Cardiac muscle cell (in vitro differentiated cells and primary cell): ENCODE measurements around the gene UBE2G1. TPM values are rescaled to one million over a fixed set of nuclear protein-coding genes. Genes with fewer than 3 reads are reported as not detected.

Experiments
- DNase-seq, 2 donors: peaks; one replicate each; pipeline versions ENCODE4 v3.0.0 to v3.0.0-alpha.2; 2010 to 2017; ENCODE audit warnings: low read depth in 1 of 2, low spot score in 1 of 2
- H3K27ac ChIP-seq: fragments of 200-600 bp; sonication (generic); 2 replicates; pipeline ENCODE4 v1.5.1; 2016
- H3K27me3 ChIP-seq: fragments of 200-600 bp; sonication (generic); 2 replicates; pipeline ENCODE4 v1.6.0; 2016; ENCODE audit warnings: control low read depth
- H3K36me3 ChIP-seq: fragments of 200-600 bp; sonication (generic); 2 replicates; pipeline ENCODE4 v1.5.1; 2016; ENCODE audit warnings: control low read depth
- H3K4me1 ChIP-seq: fragments of 200-600 bp; sonication (generic); 2 replicates; pipeline ENCODE4 v1.8.1; 2017; ENCODE audit warnings: low read depth, mild to moderate bottlenecking, mixed run types
- H3K4me3 ChIP-seq: fragments of 200-600 bp; sonication (generic); 2 replicates; pipeline ENCODE4 v1.5.1; 2016; ENCODE audit warnings: mild to moderate bottlenecking
- H3K9me3 ChIP-seq: fragments of 200-600 bp; sonication (generic); 2 replicates; pipeline ENCODE4 v1.5.1; 2017; ENCODE audit warnings: low read depth, mild to moderate bottlenecking, control low read depth
- polyA plus RNA-seq: library from polyadenylated mRNA; unstranded; fragments of >200 nt; fragmentation: Nextera tagmentation; extraction: Ambion mirVana; gene quantifications from 2 replicates; pipeline ENCODE4 v1.2.1, GENCODE V29; 2016
- total RNA-seq: library from RNA; depleted of rRNA; stranded (reverse); fragments of >200 nt; gene quantifications from 2 replicates; pipeline ENCODE4 v1.2.3, GENCODE V29; 2016
- TF ChIP-seq, protein P1 (sequence below): IDR thresholded peaks from 2 replicates; pipeline ENCODE4 v1.5.1; 2012; ENCODE audit warnings: low read depth, mild to moderate bottlenecking, low read length

Gene UBE2G1
- total and polyA plus RNA-seq, 2 experiments from 2014 or later = 99.0 to 107 TPM

DNA sequence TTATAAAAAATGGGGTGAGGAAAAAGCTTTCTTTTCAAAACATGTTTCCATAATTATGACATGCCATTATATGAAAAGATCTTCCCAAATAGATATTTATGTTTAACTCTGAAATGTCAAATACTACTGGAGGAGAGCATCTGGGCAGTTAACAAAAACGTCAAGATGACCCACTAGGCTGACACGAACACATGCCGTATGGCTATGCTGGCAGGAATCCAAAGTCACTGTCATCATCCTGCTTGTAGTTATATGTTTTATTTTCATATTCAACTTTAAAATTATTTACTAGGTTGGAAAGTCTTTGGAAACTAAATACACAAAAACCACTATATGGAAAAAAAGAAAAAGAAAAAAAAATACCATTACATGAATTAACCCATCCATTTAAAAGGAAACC is 130.0 kb downstream of the UBE2G1 start:
- H3K9me3 ChIP-seq = no peaks in the 10 kb centered on the region
- no peaks in the 10 kb centered on the region for H3K4me1 ChIP-seq
- H3K36me3 ChIP-seq = peaks cover 32% of the 10 kb centered on the region
- H3K4me3 ChIP-seq = no peak overlapping the region
- no peaks in the 10 kb centered on the region for H3K27me3 ChIP-seq
- TF ChIP-seq, protein P1, sequence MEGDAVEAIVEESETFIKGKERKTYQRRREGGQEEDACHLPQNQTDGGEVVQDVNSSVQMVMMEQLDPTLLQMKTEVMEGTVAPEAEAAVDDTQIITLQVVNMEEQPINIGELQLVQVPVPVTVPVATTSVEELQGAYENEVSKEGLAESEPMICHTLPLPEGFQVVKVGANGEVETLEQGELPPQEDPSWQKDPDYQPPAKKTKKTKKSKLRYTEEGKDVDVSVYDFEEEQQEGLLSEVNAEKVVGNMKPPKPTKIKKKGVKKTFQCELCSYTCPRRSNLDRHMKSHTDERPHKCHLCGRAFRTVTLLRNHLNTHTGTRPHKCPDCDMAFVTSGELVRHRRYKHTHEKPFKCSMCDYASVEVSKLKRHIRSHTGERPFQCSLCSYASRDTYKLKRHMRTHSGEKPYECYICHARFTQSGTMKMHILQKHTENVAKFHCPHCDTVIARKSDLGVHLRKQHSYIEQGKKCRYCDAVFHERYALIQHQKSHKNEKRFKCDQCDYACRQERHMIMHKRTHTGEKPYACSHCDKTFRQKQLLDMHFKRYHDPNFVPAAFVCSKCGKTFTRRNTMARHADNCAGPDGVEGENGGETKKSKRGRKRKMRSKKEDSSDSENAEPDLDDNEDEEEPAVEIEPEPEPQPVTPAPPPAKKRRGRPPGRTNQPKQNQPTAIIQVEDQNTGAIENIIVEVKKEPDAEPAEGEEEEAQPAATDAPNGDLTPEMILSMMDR = no peak
- peak overlapping the region; percentile 31 for H3K27ac ChIP-seq
- peak in 1 of 2 donors; percentile 32 for DNase-seq

- Histone ChIP-seq H3K27ac (peak overlapping the region; percentile 31), H3K36me3 (peaks cover 29% of the 10 kb centered on the region), H3K4me1 (peaks cover 5% of the 10 kb centered on the region), H3K4me3 (no peak overlapping the region), H3K27me3 (no peaks in the 10 kb centered on the region), H3K9me3 (no peaks in the 10 kb centered on the region)
- DNase-seq = peak in 1 of 2 donors; percentile 52
- TF ChIP-seq, protein P1 = no peak
Measured at GRCh38 chr17:4235372-4236279, 130.8 kb downstream of the UBE2G1 start.

DNA sequence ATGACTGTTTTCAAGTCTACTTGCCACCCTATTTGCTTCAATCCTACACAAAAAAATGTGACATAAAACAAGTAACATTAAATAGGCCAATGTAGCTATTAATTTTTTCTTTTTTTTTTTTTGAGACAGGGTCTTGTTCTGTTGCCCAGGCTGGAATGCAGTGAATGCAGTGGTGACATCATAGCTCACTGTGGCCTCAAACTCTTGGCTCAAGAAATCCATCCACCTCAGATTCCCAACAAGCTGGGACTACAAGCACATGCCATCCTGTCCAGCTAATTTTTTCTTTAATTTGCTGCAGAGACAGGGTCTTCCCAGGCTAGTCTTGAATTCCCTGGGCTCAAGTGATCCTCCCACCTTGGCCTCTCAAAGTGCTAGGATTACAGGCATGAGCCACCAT is 132.1 kb downstream of the UBE2G1 start:
- Histone ChIP-seq H3K4me3 (no peak overlapping the region), H3K27me3 (no peaks in the 10 kb centered on the region), H3K27ac (peak overlapping the region; percentile 28), H3K4me1 (peaks cover 15% of the 10 kb centered on the region), H3K36me3 (peaks cover 29% of the 10 kb centered on the region), H3K9me3 (no peaks in the 10 kb centered on the region)
- TF ChIP-seq, protein P1 = no peak
- DNase-seq = peak in 1 of 2 donors; percentile 50

DNA sequence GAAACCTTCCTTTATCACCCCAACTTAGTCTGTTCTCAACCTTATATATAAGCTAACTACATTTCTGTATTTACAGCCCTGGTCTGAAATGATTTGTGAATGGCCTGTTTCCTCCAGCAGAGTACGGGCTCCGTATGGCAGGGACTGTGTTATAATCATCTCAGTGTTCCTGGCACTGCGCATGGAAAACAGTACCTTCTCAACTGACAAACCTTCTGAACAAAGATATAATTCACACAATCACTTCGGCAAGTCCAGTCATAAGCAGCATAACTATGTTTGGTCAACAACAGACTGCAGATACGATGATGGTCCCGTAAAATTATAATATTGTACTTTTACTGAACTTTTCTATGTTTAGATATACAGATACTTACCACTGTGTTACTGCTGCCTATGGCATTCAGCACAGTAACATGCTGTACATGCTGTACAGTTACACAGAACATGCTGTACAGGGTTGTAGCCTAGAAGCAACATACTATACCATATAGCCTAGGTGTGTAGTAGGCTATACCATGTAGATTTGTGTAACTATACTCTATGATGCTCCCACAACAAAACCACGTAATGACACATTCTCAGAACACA is 132.7 kb downstream of the UBE2G1 start:
- TF ChIP-seq, protein P1 = no peak
- Histone ChIP-seq H3K4me1 (peaks cover 17% of the 10 kb centered on the region), H3K27me3 (no peaks in the 10 kb centered on the region), H3K4me3 (no peak overlapping the region), H3K36me3 (peaks cover 27% of the 10 kb centered on the region), H3K27ac (peak overlapping the region; percentile 28), H3K9me3 (no peaks in the 10 kb centered on the region)
- no peak for DNase-seq

DNA sequence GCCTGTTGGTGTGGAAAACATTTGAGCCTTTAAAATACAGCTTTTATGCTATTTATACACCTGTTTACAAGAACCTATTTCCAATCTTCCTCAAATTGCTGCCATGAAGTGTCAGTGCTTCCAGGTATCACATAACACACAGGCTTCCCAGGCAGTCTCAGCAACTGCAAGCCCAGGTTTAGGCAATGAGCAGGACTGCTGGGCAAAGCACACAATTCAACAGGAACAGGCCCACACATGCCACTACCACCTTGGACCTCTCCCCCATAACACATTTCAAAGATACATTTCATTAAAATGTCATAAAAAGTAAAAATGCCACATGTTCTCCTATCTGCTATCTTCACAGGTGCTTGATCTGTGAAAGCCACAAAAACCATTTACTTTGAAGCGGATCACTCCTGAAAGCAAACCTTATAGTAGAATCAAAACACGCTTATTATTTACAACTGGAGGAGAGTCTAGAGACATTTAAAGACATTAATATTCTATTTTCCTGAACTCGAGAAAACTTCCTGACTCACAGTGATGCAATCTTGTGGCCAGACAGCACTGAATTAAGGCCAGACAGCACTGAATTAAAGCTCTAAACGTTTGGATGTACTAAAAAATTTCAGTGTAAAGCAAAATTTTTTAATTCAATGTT is 134.2 kb downstream of the UBE2G1 start:
- no peaks in the 10 kb centered on the region for H3K9me3 ChIP-seq
- no peaks in the 10 kb centered on the region for H3K27me3 ChIP-seq
- H3K36me3 ChIP-seq = peaks cover 19% of the 10 kb centered on the region
- no peak overlapping the region for H3K4me3 ChIP-seq
- TF ChIP-seq, protein P1 = no peak
- DNase-seq = peak in 1 of 2 donors; percentile 76
- peak overlapping the region; percentile 10 for H3K27ac ChIP-seq
- H3K4me1 ChIP-seq = peaks cover 17% of the 10 kb centered on the region
